Epidermal melanocyte (primary cell): ENCODE results near the gene BRINP1.
"Not testable (repeated sequence)": the region's sequence is repeated elsewhere in the genome, so short reads cannot be mapped to it uniquely, and the experiment has no call there.

Experiments
- DNase-seq: peaks from one replicate; pipeline ENCODE4 v3.0.0; 2011; ENCODE audit warnings: low spot score; ENCODE audit not compliant: insufficient read length

Gene BRINP1

GRCh38 chr9:119215651-119216050 is 153.6 kb downstream of the BRINP1 start:
- no peak for DNase-seq

GRCh38 chr9:119213471-119213870 is 155.8 kb downstream of the BRINP1 start:
- no peak for DNase-seq

GRCh38 chr9:119197893-119198607 is 171.2 kb downstream of the BRINP1 start:
- no peak for DNase-seq

GRCh38 chr9:119195521-119195920 is 173.7 kb downstream of the BRINP1 start:
- DNase-seq = no peak

- DNase-seq = no peak
Observed at GRCh38 chr9:119185298-119185697, 183.9 kb downstream of the BRINP1 start.

- DNase-seq = no peak
Observed at GRCh38 chr9:119184265-119184936, 184.8 kb downstream of the BRINP1 start.

- no peak for DNase-seq
Observed at GRCh38 chr9:119181561-119181960, 187.7 kb downstream of the BRINP1 start.

- DNase-seq = no peak
Observed at GRCh38 chr9:119180897-119181296, 188.3 kb downstream of the BRINP1 start.

GRCh38 chr9:119179701-119180100 is 189.5 kb downstream of the BRINP1 start:
- DNase-seq = no peak

- no peak for DNase-seq
Observed at GRCh38 chr9:119177196-119177595, 192.0 kb downstream of the BRINP1 start.

GRCh38 chr9:119175581-119175980 is 193.7 kb downstream of the BRINP1 start:
- DNase-seq = no peak

- DNase-seq = not testable (repeated sequence)
Observed at GRCh38 chr9:119169222-119169621, 200.0 kb downstream of the BRINP1 start.

- DNase-seq = no peak
Observed at GRCh38 chr9:119167876-119168275, 201.4 kb downstream of the BRINP1 start.

- DNase-seq = no peak
Observed at GRCh38 chr9:119167267-119167666, 202.0 kb downstream of the BRINP1 start.

GRCh38 chr9:119166096-119166495 is 203.1 kb downstream of the BRINP1 start:
- no peak for DNase-seq

GRCh38 chr9:119165131-119165530 is 204.1 kb downstream of the BRINP1 start:
- no peak for DNase-seq

GRCh38 chr9:119164716-119165115 is 204.5 kb downstream of the BRINP1 start:
- no peak for DNase-seq

- DNase-seq = no peak
Observed at GRCh38 chr9:119160551-119160950, 208.7 kb downstream of the BRINP1 start.

GRCh38 chr9:119159386-119159785 is 209.8 kb downstream of the BRINP1 start:
- DNase-seq = no peak

GRCh38 chr9:119157196-119157595 is 212.0 kb downstream of the BRINP1 start:
- no peak for DNase-seq

GRCh38 chr9:119156354-119156753 is 212.9 kb downstream of the BRINP1 start:
- no peak for DNase-seq

- no peak for DNase-seq
Observed at GRCh38 chr9:119154527-119154926, 214.7 kb downstream of the BRINP1 start.

GRCh38 chr9:119153402-119153801 is 215.8 kb downstream of the BRINP1 start:
- no peak for DNase-seq
